ENCODE data around the gene PLEKHG4B.
A peak's percentile ranks its signal among the peaks of the same experiment; 100 is the strongest.
"Not testable (repeated sequence)": the region's sequence is repeated elsewhere in the genome, so short reads cannot be mapped to it uniquely, and the experiment has no call there.

Gene PLEKHG4B

GRCh38 chr5:190366-191035, 98.5 kb downstream of the PLEKHG4B start:
- no peak for DNase-seq (ENCODE audit: low spot score)

- no peak for DNase-seq (ENCODE audit: low spot score)
These were observed 99.3 kb downstream of the PLEKHG4B start, which contains the start of gene LRRC14B for GRCh38 chr5:191036-191948. LRRC14B (plus strand) TSS chr5:191495; CDS start chr5:191539, 44 bp downstream.

GRCh38 chr5:191949-192690, 100.2 kb downstream of the PLEKHG4B start:
- no peak for DNase-seq (ENCODE audit: low spot score)

GRCh38 chr5:192691-192969, 100.7 kb downstream of the PLEKHG4B start:
- DNase-seq (ENCODE audit: low spot score), result no peak

- DNase-seq (ENCODE audit: low spot score), result no peak
These were observed 101.2 kb downstream of the PLEKHG4B start for GRCh38 chr5:192970-193831.

GRCh38 chr5:194102-194501, 102.1 kb downstream of the PLEKHG4B start:
- no peak for DNase-seq (ENCODE audit: low spot score)

- DNase-seq (ENCODE audit: low spot score), result no peak
These were observed 102.7 kb downstream of the PLEKHG4B start for GRCh38 chr5:194603-195209.

- no peak for DNase-seq (ENCODE audit: low spot score)
These were observed 103.6 kb downstream of the PLEKHG4B start for GRCh38 chr5:195401-196160.

GRCh38 chr5:196350-196749, 104.4 kb downstream of the PLEKHG4B start:
- DNase-seq (ENCODE audit: low spot score), result no peak

GRCh38 chr5:197031-197430, 105.1 kb downstream of the PLEKHG4B start:
- not testable (repeated sequence) for DNase-seq (ENCODE audit: low spot score)

GRCh38 chr5:197892-198489, 106.0 kb downstream of the PLEKHG4B start:
- no peak for DNase-seq (ENCODE audit: low spot score)

- DNase-seq (ENCODE audit: low spot score), result no peak
These were observed 106.7 kb downstream of the PLEKHG4B start for GRCh38 chr5:198516-199196.

GRCh38 chr5:199197-199949, 107.4 kb downstream of the PLEKHG4B start:
- no peak for DNase-seq (ENCODE audit: low spot score)

GRCh38 chr5:199950-200645, 108.1 kb downstream of the PLEKHG4B start:
- DNase-seq (ENCODE audit: low spot score), result peak; percentile 7

- no peak for DNase-seq (ENCODE audit: low spot score)
These were observed 109.0 kb downstream of the PLEKHG4B start for GRCh38 chr5:200985-201384.

GRCh38 chr5:201672-202071, 109.7 kb downstream of the PLEKHG4B start:
- DNase-seq (ENCODE audit: low spot score), result no peak

GRCh38 chr5:203246-203930, 111.4 kb downstream of the PLEKHG4B start:
- DNase-seq (ENCODE audit: low spot score), result peak; percentile 5

- DNase-seq (ENCODE audit: low spot score), result peak; percentile 4
These were observed 112.0 kb downstream of the PLEKHG4B start for GRCh38 chr5:204001-204400.

Measured in AG20443 (cell line).